NCI-H2196 (cell line): ENCODE measurements around the gene FBXO9.

Experiments
- DNase-seq: peaks from one replicate; lab custom pipeline; 2025; ENCODE audit not compliant: unreplicated experiment; lab: John Stamatoyannopoulos, UW

Gene FBXO9

GRCh38 chr6:53065266-53066076 is at the start of gene FBXO9:
FBXO9 (plus strand) TSS chr6:53065404; CDS start chr6:53065790, 386 bp downstream.
- DNase-seq = peak; percentile 58

GRCh38 chr6:53015486-53015885 is 49.7 kb upstream of the FBXO9 start:
- DNase-seq = no peak

GRCh38 chr6:53018446-53018845 is 46.8 kb upstream of the FBXO9 start:
- no peak for DNase-seq

GRCh38 chr6:53020005-53020744 is 45.0 kb upstream of the FBXO9 start:
- DNase-seq = no peak

GRCh38 chr6:53023323-53023722 is 41.9 kb upstream of the FBXO9 start:
- DNase-seq = no peak

DNA sequence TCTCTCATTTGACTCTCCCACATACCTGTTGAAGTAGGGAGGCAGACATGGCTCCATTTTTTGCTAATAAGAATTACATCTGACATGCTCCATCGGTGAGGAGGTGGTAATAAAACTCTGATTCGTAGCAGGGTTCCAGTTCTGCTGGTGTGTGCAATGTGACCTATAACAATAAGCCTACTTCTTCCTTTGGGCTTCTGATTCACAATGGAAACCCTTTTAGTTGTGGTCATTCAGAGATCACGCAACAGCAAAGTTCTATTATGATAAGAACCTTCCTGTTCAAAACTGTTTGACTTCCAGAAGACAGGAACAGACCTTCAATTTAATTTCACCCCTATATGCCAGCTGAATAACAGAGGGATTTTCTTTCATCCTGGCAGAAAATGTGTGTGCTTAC is 38.7 kb upstream of the FBXO9 start:
- no peak for DNase-seq

GRCh38 chr6:53027131-53027718 is 38.0 kb upstream of the FBXO9 start:
- DNase-seq = no peak

GRCh38 chr6:53028467-53028866 is 36.7 kb upstream of the FBXO9 start:
- DNase-seq = no peak

GRCh38 chr6:53029257-53029656 is 35.9 kb upstream of the FBXO9 start:
- no peak for DNase-seq

GRCh38 chr6:53029761-53030160 is 35.4 kb upstream of the FBXO9 start:
- DNase-seq = no peak

- no peak for DNase-seq
These were observed 33.9 kb upstream of the FBXO9 start for GRCh38 chr6:53031281-53031680.

DNA sequence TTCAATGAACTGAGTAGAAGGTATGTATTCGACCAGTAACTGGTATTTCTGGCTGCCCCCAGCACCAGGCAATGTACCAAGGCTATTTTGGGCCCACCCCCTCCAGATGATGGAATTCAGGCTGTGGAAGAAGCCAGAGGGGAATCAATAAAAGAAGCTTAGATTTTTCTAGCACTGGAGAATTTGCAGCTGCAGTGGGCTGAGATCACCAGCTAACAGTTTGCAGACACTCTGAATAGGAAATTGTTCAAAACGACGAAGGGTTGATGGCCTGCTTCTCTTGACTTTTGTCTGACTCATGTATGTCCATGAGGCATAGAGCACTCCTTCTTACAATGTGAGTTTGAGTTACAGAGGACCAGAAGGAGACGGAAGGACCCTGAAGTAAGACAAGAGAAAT is 32.4 kb upstream of the FBXO9 start:
- no peak for DNase-seq

GRCh38 chr6:53033764-53034163 is 31.4 kb upstream of the FBXO9 start:
- DNase-seq = no peak

DNA sequence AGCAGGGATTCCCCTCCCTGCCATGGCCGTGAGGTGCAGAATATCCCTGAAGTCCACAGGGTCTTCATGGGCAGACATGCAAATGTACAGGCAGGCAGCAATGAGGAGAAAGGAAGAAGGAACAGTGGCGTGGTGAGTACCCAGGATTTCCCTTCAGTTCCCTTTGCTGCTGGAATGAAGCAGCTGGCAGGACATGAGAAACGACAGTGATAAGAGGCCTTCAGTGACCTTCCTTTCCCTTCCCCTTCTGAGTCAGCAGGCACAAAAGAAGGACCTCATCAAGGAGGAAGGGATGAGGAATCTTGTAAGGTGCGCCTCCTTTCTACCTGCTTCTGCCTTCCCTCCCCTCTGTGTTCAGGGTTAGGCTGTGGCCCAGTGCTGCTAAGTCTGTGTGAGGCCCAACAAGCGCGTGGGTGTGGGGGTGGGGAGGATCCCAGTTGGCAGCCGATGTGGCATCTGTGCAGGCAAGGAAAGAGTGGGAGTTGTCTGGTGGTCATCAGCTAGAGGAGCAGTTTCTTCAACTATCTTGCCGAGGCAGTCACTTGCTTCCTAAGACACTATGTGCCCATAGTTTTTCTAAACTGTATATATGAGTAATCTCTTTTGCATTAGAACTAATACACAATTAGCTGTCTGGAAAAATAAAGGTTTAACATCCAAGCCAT is 29.5 kb upstream of the FBXO9 start:
- DNase-seq = no peak

- no peak for DNase-seq
These were observed 27.1 kb upstream of the FBXO9 start for GRCh38 chr6:53038141-53038540.

DNA sequence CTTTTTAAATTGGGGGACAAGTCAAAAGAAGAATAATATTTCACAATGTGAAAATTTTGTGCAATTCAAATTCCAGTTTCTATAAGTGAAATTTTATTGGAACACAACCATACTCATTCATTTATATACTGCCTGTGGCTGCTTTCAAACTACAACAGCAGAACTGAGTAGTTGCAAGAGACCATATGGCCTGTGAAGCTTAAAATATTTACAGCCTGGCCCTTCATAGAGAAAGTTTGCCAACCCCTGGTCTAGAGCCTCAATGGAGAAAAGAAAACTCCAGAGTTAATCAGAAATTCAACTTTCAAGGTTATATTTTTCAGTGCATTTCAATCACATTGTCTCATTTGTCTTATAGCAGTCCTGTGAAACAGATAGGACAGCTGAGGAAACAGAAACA is 26.6 kb upstream of the FBXO9 start:
- no peak for DNase-seq

DNA sequence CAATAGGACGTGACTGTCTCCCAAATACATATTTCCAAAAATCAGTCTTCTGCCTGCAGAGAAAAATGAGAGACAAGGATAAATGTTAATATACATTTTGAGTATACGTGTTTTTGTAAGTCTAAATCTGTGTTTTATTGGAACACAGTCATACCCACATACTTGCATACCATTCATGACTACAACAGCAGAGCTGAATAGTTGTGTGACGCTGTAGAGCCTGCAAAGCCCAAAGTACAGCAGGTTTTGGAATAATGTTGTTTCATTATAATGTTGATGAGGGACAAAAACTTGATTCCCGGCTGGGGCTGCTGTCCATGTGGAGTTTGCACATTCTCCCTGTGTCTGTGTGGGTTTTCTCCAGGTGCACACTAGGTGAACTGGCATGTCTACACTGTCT is 23.8 kb upstream of the FBXO9 start:
- DNase-seq = no peak

- DNase-seq = no peak
These were observed 23.1 kb upstream of the FBXO9 start for GRCh38 chr6:53042112-53042511.

DNA sequence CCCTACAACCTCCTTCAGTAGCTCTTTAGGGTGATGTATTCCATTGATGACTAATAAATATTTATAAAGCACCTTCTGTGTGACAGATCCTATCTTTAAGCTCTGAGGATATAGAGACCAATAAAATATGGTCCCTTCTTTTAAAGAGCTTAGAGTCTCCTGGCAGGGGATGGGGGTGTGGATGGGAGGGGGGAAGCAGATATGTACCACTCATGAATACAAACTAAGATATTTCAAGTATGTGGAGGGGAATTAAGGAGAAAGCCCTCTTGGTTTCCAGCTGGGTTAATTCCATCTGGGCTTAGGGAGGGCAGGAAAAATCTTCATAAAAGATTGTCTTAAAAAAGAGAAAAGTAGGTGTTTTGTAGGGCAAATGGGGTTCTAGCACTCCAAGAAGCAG is 21.6 kb upstream of the FBXO9 start:
- DNase-seq = no peak

DNA sequence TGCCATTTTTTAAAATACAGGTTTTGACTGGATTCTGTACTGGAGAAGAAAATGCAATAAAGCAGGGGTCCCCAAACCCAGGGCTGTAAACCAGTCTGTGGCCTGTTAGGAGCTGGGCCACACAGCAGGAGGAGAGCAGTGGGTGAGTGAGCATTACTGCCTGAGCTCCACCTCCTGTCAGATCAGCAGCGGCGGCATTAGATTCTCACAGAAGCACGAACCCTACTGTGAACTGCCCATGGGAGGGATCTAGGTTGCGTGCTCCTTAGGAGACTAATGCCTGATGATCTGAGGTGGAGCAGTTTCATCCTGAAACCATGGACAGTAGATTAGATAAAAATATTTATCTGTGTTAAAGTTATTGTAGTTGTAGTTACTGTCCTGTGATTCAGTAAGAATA is 21.1 kb upstream of the FBXO9 start:
- no peak for DNase-seq

DNA sequence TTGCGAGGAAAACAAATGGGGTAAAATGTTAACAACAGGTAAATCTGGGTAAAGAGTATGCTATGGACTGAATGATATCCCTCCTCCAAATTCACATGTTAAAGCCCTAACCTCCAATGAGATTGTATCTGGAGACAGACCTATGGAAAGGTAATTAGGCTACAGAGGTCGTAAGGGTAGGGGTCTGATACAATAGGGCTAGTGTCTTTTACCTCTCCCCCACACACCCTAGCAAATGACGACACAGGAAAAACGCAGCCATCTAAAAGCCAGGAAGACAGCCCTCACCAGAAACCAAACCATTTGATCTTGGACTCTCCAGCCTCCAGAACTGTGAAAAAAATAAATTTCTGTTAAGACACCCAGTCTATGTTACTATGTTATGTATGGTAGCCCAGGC is 20.6 kb upstream of the FBXO9 start:
- DNase-seq = no peak
